Fibroblast of lung (primary cell): ENCODE data around the gene ESPNL. TPM values are rescaled to one million over a fixed set of nuclear protein-coding genes. Genes with fewer than 3 reads are reported as not detected.
A peak's percentile ranks its signal among the peaks of the same experiment; 100 is the strongest.

Experiments
- DNase-seq, 2 donors: peaks; one replicate each; pipeline versions ENCODE4 v3.0.0 to v3.0.0-alpha.2; 2010; ENCODE audit warnings: low read depth in 2 of 2
- H2AFZ ChIP-seq: 2 replicates; pipeline ENCODE4 v1.5.1; 2012; ENCODE audit warnings: low read length, control low read depth, inconsistent platforms
- H3K27ac ChIP-seq: 2 replicates; pipeline ENCODE4 v1.5.1; 2011; ENCODE audit warnings: low read length, control low read depth; ENCODE audit not compliant: insufficient read depth
- H3K27me3 ChIP-seq: 2 replicates; pipeline ENCODE4 v1.5.1; 2011; ENCODE audit warnings: mild to moderate bottlenecking, low read length; ENCODE audit not compliant: control insufficient read depth, insufficient read depth
- H3K36me3 ChIP-seq: 2 replicates; pipeline ENCODE4 v1.5.1; 2011; ENCODE audit warnings: low read length; ENCODE audit not compliant: control insufficient read depth, insufficient read depth
- H3K4me1 ChIP-seq: 2 replicates; pipeline ENCODE4 v1.5.1; 2011; ENCODE audit warnings: low read length; ENCODE audit not compliant: control insufficient read depth, insufficient read depth; ENCODE audit errors: extremely low read depth
- H3K4me2 ChIP-seq: 2 replicates; pipeline ENCODE4 v1.5.1; 2011; ENCODE audit warnings: low read length, control low read depth; ENCODE audit not compliant: insufficient read depth; ENCODE audit errors: extremely low read depth
- H3K4me3 ChIP-seq, 4 experiments: fragments of 200-600 bp in 1 of 4; sonication (generic) in 1 of 4; replicated peaks in 1 of 4; 2 replicates each; pipeline ENCODE4 v1.5.1; 2011 to 2016; ENCODE audit warnings: low read length in 4 of 4, low read depth in 3 of 4, mild to moderate bottlenecking in 3 of 4, control low read depth in 2 of 4, inconsistent platforms in 1 of 4, mixed read lengths in 1 of 4; ENCODE audit not compliant: insufficient read depth in 1 of 4; ENCODE audit errors: control extremely low read depth in 1 of 4
- H3K79me2 ChIP-seq: 2 replicates; pipeline ENCODE4 v1.5.1; 2012; ENCODE audit warnings: mild to moderate bottlenecking, low read length, inconsistent platforms; ENCODE audit not compliant: control insufficient read depth, insufficient read depth
- H3K9ac ChIP-seq: 2 replicates; pipeline ENCODE4 v1.5.1; 2011; ENCODE audit warnings: mild to moderate bottlenecking, low read length, control low read depth; ENCODE audit not compliant: insufficient read depth
- H3K9me3 ChIP-seq: 2 replicates; pipeline ENCODE4 v1.5.1; 2012; ENCODE audit warnings: low read depth, low read length; ENCODE audit not compliant: control insufficient read depth, insufficient read depth
- H4K20me1 ChIP-seq: 2 replicates; pipeline ENCODE4 v1.5.1; 2011; ENCODE audit warnings: low read length; ENCODE audit not compliant: control insufficient read depth, insufficient read depth; ENCODE audit errors: extremely low read depth
- CTCF ChIP-seq, 2 donors: IDR thresholded peaks in 1 of 2; conservative IDR thresholded peaks in 1 of 2; 1 replicate in 1 of 2; 2 replicates in 1 of 2; pipeline ENCODE4 v1.5.1; 2011 to 2012; ENCODE audit warnings: low read length in 2 of 2, control low read depth in 1 of 2, inconsistent platforms in 1 of 2, low read depth in 1 of 2, mild to moderate bottlenecking in 1 of 2
- EZH2 ChIP-seq: IDR thresholded peaks from 2 replicates; pipeline ENCODE4 v1.5.1; 2012; ENCODE audit warnings: low read length, control low read depth, mild to moderate bottlenecking; ENCODE audit errors: missing control alignments
- polyA plus RNA-seq, 2 donors: library from polyadenylated mRNA; depleted of rRNA in 1 of 2; stranded (reverse) in 1 of 2; unstranded in 1 of 2; fragments of >200 nt; gene quantifications; 2 replicates each; pipeline ENCODE4 v1.2.1, GENCODE V29; 2011 to 2012; ENCODE audit warnings: missing spikeins in 1 of 2
- total RNA-seq: library from RNA; depleted of rRNA; stranded (reverse); fragments of >200 nt; gene quantifications from 2 replicates; pipeline ENCODE4 v1.2.1, GENCODE V29; 2014

The ESPNL gene
- total and polyA plus RNA-seq, 2 donors (not counting 1 experiment from before 2014, with no cell fraction given): 0.79 to 2.8 TPM

GRCh38 chr2:238059505-238059904 lies 40.6 kb upstream of the ESPNL start:
- H3K27ac ChIP-seq: no peak overlapping the region
- H4K20me1 ChIP-seq: no peaks in the 10 kb centered on the region
- no peak overlapping the region for H3K9ac ChIP-seq
- H2AFZ ChIP-seq: no peak overlapping the region
- H3K9me3 ChIP-seq: no peaks in the 10 kb centered on the region
- TF ChIP-seq CTCF (conservative IDR thresholded peaks at IDR 0.05 in 1 of 2, IDR thresholded peaks at IDR 0.05 in 1 of 2; ENCODE audit: low read depth in 1 of 2, low read length in 2 of 2) (no peak), EZH2 (no peak)
- no peaks in the 10 kb centered on the region for H3K79me2 ChIP-seq
- peak overlapping the region in 2 of 4 experiments; percentile 88 to 96 for H3K4me3 ChIP-seq
- peak overlapping the region; percentile 95 for H3K4me2 ChIP-seq
- no peaks in the 10 kb centered on the region for H3K27me3 ChIP-seq
- H3K4me1 ChIP-seq: no peaks in the 10 kb centered on the region
- no peak for DNase-seq
- no peaks in the 10 kb centered on the region for H3K36me3 ChIP-seq

GRCh38 chr2:238060096-238060541 lies 40.0 kb upstream of the ESPNL start:
- peak overlapping the region; percentile 74 for H2AFZ ChIP-seq
- no peaks in the 10 kb centered on the region for H3K36me3 ChIP-seq
- no peaks in the 10 kb centered on the region for H4K20me1 ChIP-seq
- H3K27ac ChIP-seq: peak overlapping the region; percentile 88
- H3K27me3 ChIP-seq: no peaks in the 10 kb centered on the region
- peak overlapping the region; percentile 95 for H3K4me2 ChIP-seq
- H3K9me3 ChIP-seq: no peaks in the 10 kb centered on the region
- no peak for TF ChIP-seq CTCF (conservative IDR thresholded peaks at IDR 0.05 in 1 of 2, IDR thresholded peaks at IDR 0.05 in 1 of 2; ENCODE audit: low read depth in 1 of 2, low read length in 2 of 2)
- TF ChIP-seq EZH2: no peak
- H3K4me3 ChIP-seq: peak overlapping the region; percentile 88 to 96 (median 91)
- peak overlapping the region; percentile 93 for H3K9ac ChIP-seq
- H3K79me2 ChIP-seq: no peaks in the 10 kb centered on the region
- DNase-seq: peak in 1 of 2 donors; percentile 38
- H3K4me1 ChIP-seq: no peaks in the 10 kb centered on the region

DNA sequence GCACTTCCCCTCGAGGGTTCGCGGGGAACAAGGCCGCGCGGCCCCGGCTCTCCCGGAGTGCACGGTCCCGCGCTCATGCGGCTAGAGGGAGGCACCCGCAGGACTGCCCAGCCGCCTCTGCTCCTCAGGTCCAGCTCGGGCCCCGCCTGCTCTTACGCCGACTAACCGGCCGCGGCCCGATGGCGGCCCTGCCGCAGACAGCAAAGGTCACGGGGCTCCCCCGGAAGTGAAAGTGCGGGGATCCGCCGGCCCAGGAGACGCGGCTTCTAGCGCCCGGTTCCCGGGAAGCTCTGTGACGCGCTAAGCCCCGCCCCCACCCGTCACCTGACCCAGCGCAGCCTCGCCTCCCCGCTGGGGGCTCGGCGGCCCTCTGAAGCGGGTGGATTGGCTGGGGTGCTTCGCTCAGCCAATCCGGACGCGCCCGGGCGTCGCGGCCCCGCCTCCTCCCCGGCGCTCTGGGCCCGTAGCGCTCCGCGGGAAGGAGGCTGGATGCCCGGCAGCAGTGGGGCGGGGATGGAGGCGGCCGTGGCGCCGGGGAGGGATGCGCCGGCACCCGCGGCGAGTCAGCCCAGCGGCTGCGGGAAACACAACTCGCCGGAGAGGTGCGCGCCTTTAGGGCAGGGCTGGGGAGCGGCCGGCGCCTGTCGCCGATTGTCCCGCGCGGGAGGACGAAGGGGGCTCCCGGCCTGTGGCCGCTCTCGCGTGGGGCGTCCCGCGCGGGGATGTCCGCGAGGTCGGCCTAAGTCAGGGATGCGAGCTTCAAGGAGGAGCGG lies 39.4 kb upstream of the ESPNL start, which contains the start of gene SCLY:
TSS of gene SCLY (plus strand) at position 460 of the 773 bp plus-strand sequence. CDS start at position 514, 54 bp downstream.
- DNase-seq: peak; percentile 96 to 97
- H3K4me2 ChIP-seq: peak within 1 kb of the TSS; percentile 95
- no peaks in the 10 kb centered on the region for H3K27me3 ChIP-seq
- TF ChIP-seq CTCF (conservative IDR thresholded peaks at IDR 0.05 in 1 of 2, IDR thresholded peaks at IDR 0.05 in 1 of 2; ENCODE audit: low read depth in 1 of 2, low read length in 2 of 2): no peak
- TF ChIP-seq EZH2: no peak
- H3K27ac ChIP-seq: peak within 1 kb of the TSS; percentile 88
- peak within 1 kb of the TSS; percentile 88 for H2AFZ ChIP-seq
- no peaks in the 10 kb centered on the region for H3K36me3 ChIP-seq
- no peaks in the 10 kb centered on the region for H3K79me2 ChIP-seq
- peak within 1 kb of the TSS; percentile 88 to 96 (median 91) for H3K4me3 ChIP-seq
- no peaks in the 10 kb centered on the region for H3K9me3 ChIP-seq
- H3K9ac ChIP-seq: peak within 1 kb of the TSS; percentile 93
- H4K20me1 ChIP-seq: no peaks in the 10 kb centered on the region
- H3K4me1 ChIP-seq: no peaks in the 10 kb centered on the region
